ENCODE data around the gene GALNT18. TPM values are rescaled to one million over a fixed set of nuclear protein-coding genes. Genes with fewer than 3 reads are reported as not detected.

The GALNT18 gene
- total RNA-seq, 5 donors from 2014 or later (not counting 1 experiment from before 2014, with no cell fraction given) = 0.10 to 0.15 TPM; not detected in 3

- POLR2A ChIA-PET = no interaction called here
- CTCF ChIA-PET = no interaction called here
- Mint-ChIP-seq H3K36me3 (no peaks in the 10 kb centered on the region), H3K9me3 (no peaks in the 10 kb centered on the region), H3K4me1 (peaks cover 0 to 3% (median 0%) of the 10 kb centered on the region in 3 donors), H3K27me3 (peaks cover 0 to 3% of the 10 kb centered on the region in 2 donors), H3K4me3 (no peak overlapping the region), H3K27ac (no peak overlapping the region)
- 73% methylated on average over 4 of the region's 4 CpGs for WGBS (ENCODE audit: insufficient coverage)
- peaks cover 0 to 7% of the 10 kb centered on the region in 2 experiments for H3K4me1 ChIP-seq (ENCODE audit: control insufficient read depth in 1 of 2, extremely low read depth in 1 of 2, insufficient read depth in 2 of 2, low read length in 2 of 2)
- no peaks in the 10 kb centered on the region for H3K36me3 ChIP-seq (ENCODE audit: control insufficient read depth in 2 of 2, extremely low read depth in 1 of 2, insufficient read depth in 1 of 2, low read length in 1 of 2)
- ATAC-seq (replicated peaks in 1 of 4) (no peak), DNase-seq (no peak)
- H3K9me3 ChIP-seq = no peaks in the 10 kb centered on the region
- peaks cover 0 to 5% of the 10 kb centered on the region in 2 experiments for H3K27me3 ChIP-seq (replicated peaks in 1 of 2; ENCODE audit: control insufficient read depth in 2 of 2, extremely low read depth in 1 of 2, insufficient read depth in 2 of 2, low read length in 1 of 2)
- no peak overlapping the region for H3K4me3 ChIP-seq (ENCODE audit: control insufficient read depth in 1 of 2, extremely low read depth in 1 of 2, low read length in 1 of 2)
- no peak overlapping the region for H3K27ac ChIP-seq (ENCODE audit: low read length)
Measured at GRCh38 chr11:11581481-11581880, 40.3 kb downstream of the GALNT18 start.

- DNase-seq (no peak), ATAC-seq (replicated peaks in 1 of 4) (no peak)
- H3K27ac Mint-ChIP-seq = no peak overlapping the region
- no peak overlapping the region for H3K27ac ChIP-seq (ENCODE audit: low read length)
- ChIA-PET POLR2A (no interaction called here), CTCF (no interaction called here)
- H3K9me3 ChIP-seq = no peaks in the 10 kb centered on the region
- peaks cover 0 to 5% of the 10 kb centered on the region in 2 experiments for H3K27me3 ChIP-seq (replicated peaks in 1 of 2; ENCODE audit: control insufficient read depth in 2 of 2, extremely low read depth in 1 of 2, insufficient read depth in 2 of 2, low read length in 1 of 2)
- H3K4me1 Mint-ChIP-seq = peaks cover 0 to 3% (median 0%) of the 10 kb centered on the region in 3 donors
- no peaks in the 10 kb centered on the region for H3K36me3 Mint-ChIP-seq
- no peaks in the 10 kb centered on the region for H3K9me3 Mint-ChIP-seq
- no peak overlapping the region for H3K4me3 Mint-ChIP-seq
- H3K36me3 ChIP-seq (ENCODE audit: control insufficient read depth in 2 of 2, extremely low read depth in 1 of 2, insufficient read depth in 1 of 2, low read length in 1 of 2) = no peaks in the 10 kb centered on the region
- 81% methylated on average over 10 of the region's 10 CpGs for WGBS (ENCODE audit: insufficient coverage)
- no peak overlapping the region for H3K4me3 ChIP-seq (ENCODE audit: control insufficient read depth in 1 of 2, extremely low read depth in 1 of 2, low read length in 1 of 2)
- H3K4me1 ChIP-seq (ENCODE audit: control insufficient read depth in 1 of 2, extremely low read depth in 1 of 2, insufficient read depth in 2 of 2, low read length in 2 of 2) = peaks cover 0 to 7% of the 10 kb centered on the region in 2 experiments
- H3K27me3 Mint-ChIP-seq = peaks cover 0 to 3% of the 10 kb centered on the region in 2 donors
Measured at GRCh38 chr11:11580841-11581411, 40.9 kb downstream of the GALNT18 start.

GRCh38 chr11:11580012-11580411 lies 41.8 kb downstream of the GALNT18 start:
- peaks cover 0 to 3% (median 0%) of the 10 kb centered on the region in 3 donors for H3K4me1 Mint-ChIP-seq
- Histone ChIP-seq H3K27ac (ENCODE audit: low read length) (no peak overlapping the region), H3K27me3 (replicated peaks in 1 of 2; ENCODE audit: control insufficient read depth in 2 of 2, extremely low read depth in 1 of 2, insufficient read depth in 2 of 2, low read length in 1 of 2) (peaks cover 0 to 5% of the 10 kb centered on the region in 2 experiments), H3K4me1 (ENCODE audit: control insufficient read depth in 1 of 2, extremely low read depth in 1 of 2, insufficient read depth in 2 of 2, low read length in 2 of 2) (peaks cover 0 to 7% of the 10 kb centered on the region in 2 experiments), H3K36me3 (ENCODE audit: control insufficient read depth in 2 of 2, extremely low read depth in 1 of 2, insufficient read depth in 1 of 2, low read length in 1 of 2) (no peaks in the 10 kb centered on the region), H3K9me3 (no peaks in the 10 kb centered on the region), H3K4me3 (ENCODE audit: control insufficient read depth in 1 of 2, extremely low read depth in 1 of 2, low read length in 1 of 2) (no peak overlapping the region)
- no peaks in the 10 kb centered on the region for H3K36me3 Mint-ChIP-seq
- H3K4me3 Mint-ChIP-seq = no peak overlapping the region
- no peak overlapping the region for H3K27ac Mint-ChIP-seq
- H3K9me3 Mint-ChIP-seq = no peaks in the 10 kb centered on the region
- DNase-seq (no peak), ATAC-seq (replicated peaks in 1 of 4) (no peak)
- H3K27me3 Mint-ChIP-seq = peaks cover 0 to 3% of the 10 kb centered on the region in 2 donors
- CTCF ChIA-PET = no interaction called here
- POLR2A ChIA-PET = no interaction called here
- 76% methylated on average over 4 of the region's 5 CpGs for WGBS (ENCODE audit: insufficient coverage)

- DNase-seq (no peak), ATAC-seq (replicated peaks in 1 of 4) (no peak)
- 87% methylated on average over 7 of the region's 13 CpGs for WGBS (ENCODE audit: insufficient coverage)
- H3K4me1 Mint-ChIP-seq = peaks cover 0 to 3% (median 0%) of the 10 kb centered on the region in 3 donors
- no peak overlapping the region for H3K4me3 ChIP-seq (ENCODE audit: control insufficient read depth in 1 of 2, extremely low read depth in 1 of 2, low read length in 1 of 2)
- ChIA-PET CTCF (interaction anchor here in 1 of 2 donors (0.5 kb wide), 1 partner anchor 239 kb away, joined by 3 read pairs; no protein-coding TSS in a partner anchor), POLR2A (no interaction called here)
- H3K27ac ChIP-seq (ENCODE audit: low read length) = no peak overlapping the region
- H3K4me3 Mint-ChIP-seq = no peak overlapping the region
- H3K36me3 ChIP-seq (ENCODE audit: control insufficient read depth in 2 of 2, extremely low read depth in 1 of 2, insufficient read depth in 1 of 2, low read length in 1 of 2) = no peaks in the 10 kb centered on the region
- H3K4me1 ChIP-seq (ENCODE audit: control insufficient read depth in 1 of 2, extremely low read depth in 1 of 2, insufficient read depth in 2 of 2, low read length in 2 of 2) = peaks cover 0 to 7% of the 10 kb centered on the region in 2 experiments
- H3K27me3 ChIP-seq (replicated peaks in 1 of 2; ENCODE audit: control insufficient read depth in 2 of 2, extremely low read depth in 1 of 2, insufficient read depth in 2 of 2, low read length in 1 of 2) = peaks cover 0 to 5% of the 10 kb centered on the region in 2 experiments
- H3K27me3 Mint-ChIP-seq = peaks cover 0 to 3% of the 10 kb centered on the region in 2 donors
- H3K36me3 Mint-ChIP-seq = no peaks in the 10 kb centered on the region
- no peaks in the 10 kb centered on the region for H3K9me3 ChIP-seq
- H3K27ac Mint-ChIP-seq = no peak overlapping the region
- no peaks in the 10 kb centered on the region for H3K9me3 Mint-ChIP-seq
Measured at GRCh38 chr11:11579012-11579988, 42.5 kb downstream of the GALNT18 start.

- Mint-ChIP-seq H3K36me3 (no peaks in the 10 kb centered on the region), H3K27ac (no peak overlapping the region), H3K27me3 (peaks cover 0 to 3% of the 10 kb centered on the region in 2 donors), H3K4me3 (no peak overlapping the region), H3K9me3 (no peaks in the 10 kb centered on the region), H3K4me1 (peaks cover 0 to 3% (median 0%) of the 10 kb centered on the region in 3 donors)
- ChIA-PET POLR2A (no interaction called here), CTCF (no interaction called here)
- peaks cover 0 to 7% of the 10 kb centered on the region in 2 experiments for H3K4me1 ChIP-seq (ENCODE audit: control insufficient read depth in 1 of 2, extremely low read depth in 1 of 2, insufficient read depth in 2 of 2, low read length in 2 of 2)
- ATAC-seq (replicated peaks in 1 of 4) (no peak), DNase-seq (no peak)
- no peaks in the 10 kb centered on the region for H3K9me3 ChIP-seq
- peaks cover 0 to 5% of the 10 kb centered on the region in 2 experiments for H3K27me3 ChIP-seq (replicated peaks in 1 of 2; ENCODE audit: control insufficient read depth in 2 of 2, extremely low read depth in 1 of 2, insufficient read depth in 2 of 2, low read length in 1 of 2)
- H3K27ac ChIP-seq (ENCODE audit: low read length) = no peak overlapping the region
- 57% methylated on average over 3 of the region's 15 CpGs for WGBS (ENCODE audit: insufficient coverage)
- H3K36me3 ChIP-seq (ENCODE audit: control insufficient read depth in 2 of 2, extremely low read depth in 1 of 2, insufficient read depth in 1 of 2, low read length in 1 of 2) = no peaks in the 10 kb centered on the region
- no peak overlapping the region for H3K4me3 ChIP-seq (ENCODE audit: control insufficient read depth in 1 of 2, extremely low read depth in 1 of 2, low read length in 1 of 2)
Measured at GRCh38 chr11:11577932-11578911, 43.6 kb downstream of the GALNT18 start.
